Chondrocyte (in vitro differentiated cells): Measurements from ENCODE around the gene KAT6B. TPM values are rescaled to one million over a fixed set of nuclear protein-coding genes. Genes with fewer than 3 reads are reported as not detected.
"Not testable (repeated sequence)": the region's sequence is repeated elsewhere in the genome, so short reads cannot be mapped to it uniquely, and the experiment has no call there.

Experiments
- DNase-seq: peaks from one replicate; pipeline ENCODE4 v3.0.0; 2021; ENCODE audit warnings: mixed read lengths, low spot score
- H3K27ac Mint-ChIP-seq: one replicate; pipeline ENCODE4 v1.8.0; 2021; ENCODE audit warnings: mild to moderate bottlenecking, moderate library complexity, mixed read lengths; ENCODE audit not compliant: unreplicated experiment
- H3K27me3 Mint-ChIP-seq: 2 replicates; pipeline ENCODE4 v1.8.0; 2021; ENCODE audit warnings: low read depth, mixed read lengths
- H3K36me3 Mint-ChIP-seq: 2 replicates; pipeline ENCODE4 v1.8.0; 2021; ENCODE audit warnings: low read depth, mixed read lengths
- H3K4me1 Mint-ChIP-seq: 2 replicates; pipeline ENCODE4 v1.8.0; 2021; ENCODE audit warnings: low read depth, mild to moderate bottlenecking, mixed read lengths
- H3K4me3 Mint-ChIP-seq: one replicate; pipeline ENCODE4 v1.8.0; 2021; ENCODE audit warnings: mild to moderate bottlenecking, moderate library complexity, mixed read lengths; ENCODE audit not compliant: unreplicated experiment
- H3K9me3 Mint-ChIP-seq: 2 replicates; pipeline ENCODE4 v1.8.0; 2021; ENCODE audit warnings: low read depth, mixed read lengths
- CTCF ChIP-seq: fragments of 200-600 bp; sonication (generic); IDR thresholded peaks from 2 replicates; pipeline ENCODE4 v1.5.0; 2021; ENCODE audit warnings: antibody characterized with exemption, mild to moderate bottlenecking, moderate library complexity
- total RNA-seq: library from RNA; stranded (reverse); gene quantifications from 3 replicates; pipeline ENCODE4 v1.2.1, GENCODE V29; 2021

The KAT6B gene
- total RNA-seq, 1 donor from 2014 or later, result 20.8 TPM

GRCh38 chr10:75043256-75044131 lies 217.1 kb downstream of the KAT6B start:
- Mint-ChIP-seq H3K4me3 (no peak overlapping the region), H3K9me3 (no peaks in the 10 kb centered on the region), H3K4me1 (no peaks in the 10 kb centered on the region), H3K36me3 (no peaks in the 10 kb centered on the region), H3K27ac (no peak overlapping the region), H3K27me3 (no peaks in the 10 kb centered on the region)
- TF ChIP-seq CTCF, result no peak
- no peak for DNase-seq

GRCh38 chr10:75048669-75049098 lies 222.3 kb downstream of the KAT6B start:
- peaks cover 4% of the 10 kb centered on the region for H3K4me1 Mint-ChIP-seq
- H3K4me3 Mint-ChIP-seq, result no peak overlapping the region
- H3K27me3 Mint-ChIP-seq, result no peaks in the 10 kb centered on the region
- no peaks in the 10 kb centered on the region for H3K36me3 Mint-ChIP-seq
- no peak for TF ChIP-seq CTCF
- DNase-seq, result no peak
- H3K9me3 Mint-ChIP-seq, result no peaks in the 10 kb centered on the region
- no peak overlapping the region for H3K27ac Mint-ChIP-seq

GRCh38 chr10:75049316-75050148 lies 223.1 kb downstream of the KAT6B start:
- no peak for TF ChIP-seq CTCF
- Mint-ChIP-seq H3K4me3 (no peak overlapping the region), H3K27ac (no peak overlapping the region), H3K9me3 (peaks cover 3% of the 10 kb centered on the region), H3K4me1 (peaks cover 4% of the 10 kb centered on the region), H3K27me3 (no peaks in the 10 kb centered on the region), H3K36me3 (no peaks in the 10 kb centered on the region)
- DNase-seq, result no peak

- Mint-ChIP-seq H3K9me3 (peaks cover 3% of the 10 kb centered on the region), H3K36me3 (no peaks in the 10 kb centered on the region), H3K4me1 (peaks cover 4% of the 10 kb centered on the region), H3K27ac (no peak overlapping the region), H3K4me3 (no peak overlapping the region), H3K27me3 (no peaks in the 10 kb centered on the region)
- TF ChIP-seq CTCF, result no peak
- no peak for DNase-seq
These were observed 223.9 kb downstream of the KAT6B start for GRCh38 chr10:75050149-75050919.

GRCh38 chr10:75051308-75051707 lies 224.9 kb downstream of the KAT6B start:
- H3K9me3 Mint-ChIP-seq, result peaks cover 3% of the 10 kb centered on the region
- peaks cover 4% of the 10 kb centered on the region for H3K4me1 Mint-ChIP-seq
- no peaks in the 10 kb centered on the region for H3K36me3 Mint-ChIP-seq

GRCh38 chr10:75055896-75056406 lies 229.6 kb downstream of the KAT6B start:
- H3K4me1 Mint-ChIP-seq, H3K27me3 Mint-ChIP-seq, H3K27ac Mint-ChIP-seq, H3K9me3 Mint-ChIP-seq, DNase-seq, H3K36me3 Mint-ChIP-seq, H3K4me3 Mint-ChIP-seq: not testable (repeated sequence)

More at GRCh38 chr10:75051308-75051707, 224.9 kb downstream of the KAT6B start:
- Mint-ChIP-seq H3K27ac (no peak overlapping the region), H3K27me3 (no peaks in the 10 kb centered on the region), H3K4me3 (no peak overlapping the region)
- DNase-seq, result no peak
- no peak for TF ChIP-seq CTCF
